IMR-90 (cell line): Measurements from ENCODE around the gene EAF2.

Experiments
- BHLHE40 ChIP-seq: fragments of 150-350 bp; IDR thresholded peaks from 2 replicates; pipeline ENCODE4 v1.6.1; 2016; ENCODE audit warnings: mild to moderate bottlenecking, low read depth, low read length
- CHD1 ChIP-seq: IDR thresholded peaks from 2 replicates; pipeline ENCODE4 v1.6.1; 2012; ENCODE audit warnings: low read depth, low read length, improper control_type of control experiment
- CTCF ChIP-seq: conservative IDR thresholded peaks from 2 replicates; pipeline ENCODE4 v1.5.1; 2012; ENCODE audit warnings: mild to moderate bottlenecking, low read depth, low read length, improper control_type of control experiment
- MAZ ChIP-seq: IDR thresholded peaks from 2 replicates; pipeline ENCODE4 v1.6.1; 2012; ENCODE audit warnings: low read depth, mild to moderate bottlenecking, low read length, improper control_type of control experiment, moderate library complexity, borderline replicate concordance
- MXI1 ChIP-seq: IDR thresholded peaks from 2 replicates; pipeline ENCODE4 v1.6.1; 2012; ENCODE audit warnings: low read depth, mild to moderate bottlenecking, low read length, moderate library complexity, borderline replicate concordance
- POLR2A ChIP-seq: IDR thresholded peaks from 2 replicates; pipeline ENCODE4 v1.6.1; 2012; ENCODE audit warnings: mild to moderate bottlenecking, low read depth, low read length
- RAD21 ChIP-seq: IDR thresholded peaks from 2 replicates; pipeline ENCODE4 v1.6.1; 2012; ENCODE audit warnings: low read length, improper control_type of control experiment
- RCOR1 ChIP-seq: IDR thresholded peaks from 2 replicates; pipeline ENCODE4 v1.6.1; 2012; ENCODE audit warnings: mild to moderate bottlenecking, low read length, improper control_type of control experiment; ENCODE audit not compliant: insufficient replicate concordance
- SMC3 ChIP-seq: fragments of 150-350 bp; IDR thresholded peaks from 2 replicates; pipeline ENCODE4 v1.6.1; 2016; ENCODE audit warnings: low read depth, mild to moderate bottlenecking, antibody characterized with exemption, low read length, moderate library complexity

DNA sequence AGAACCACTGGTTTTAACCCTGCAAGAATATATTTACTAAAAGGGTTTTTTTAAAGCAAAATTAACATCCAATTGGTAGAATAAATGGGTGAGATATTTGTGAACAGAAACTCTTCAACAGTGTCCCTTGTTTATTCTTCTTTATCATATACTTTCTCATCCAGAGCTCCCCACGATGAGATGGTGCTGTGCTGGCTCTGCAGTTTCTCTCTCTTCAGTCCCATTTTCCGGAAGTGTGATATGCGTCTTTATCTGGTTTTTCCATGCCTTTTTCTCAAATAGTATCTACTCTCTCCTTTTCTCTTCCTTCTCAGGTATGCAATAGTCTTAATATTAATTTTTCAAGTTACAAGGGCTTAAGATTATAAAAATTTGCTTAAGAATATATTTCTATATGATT is 1.5 kb downstream of the EAF2 start:
- TF ChIP-seq CTCF: no peak
- TF ChIP-seq SMC3: no peak
- no peak for TF ChIP-seq POLR2A
- no peak for TF ChIP-seq RAD21
- TF ChIP-seq MXI1: no peak
- TF ChIP-seq RCOR1: no peak
- TF ChIP-seq BHLHE40: no peak
- no peak for TF ChIP-seq CHD1
- TF ChIP-seq MAZ: no peak
